Melanocyte of skin (primary cell): Measurements from ENCODE around the gene SHLD1. TPM values are rescaled to one million over a fixed set of nuclear protein-coding genes. Genes with fewer than 3 reads are reported as not detected.

Source experiments
- small RNA-seq, 2 donors: library from RNA; depleted of rRNA; stranded (forward); fragments of <200 nt; gene quantifications; one replicate each; pipeline ENCODE3, GENCODE V24; 2012
- total RNA-seq, 2 donors: library from RNA; depleted of rRNA; stranded (reverse); fragments of >200 nt; gene quantifications; 2 replicates each; pipeline ENCODE4 v1.2.3, GENCODE V29; 2012

SHLD1 gene
- 1 to 10 TPM; 2.1 to 3.0 TPM for total RNA-seq

GRCh38 chr20:5749952-5750779 lies at the start of gene SHLD1:
SHLD1 (plus strand) TSS chr20:5750401; CDS start chr20:5772866, 22,465 bp downstream.

Small RNA genes lying within 50 kb of the gene (small RNA-seq; reads per million reads assigned to genes)
- 3.4 to 10.1 reads per million in 2 donors for gene RNU1-55P

Other genes with a start within 250 kb of the SHLD1 start
- 1 to 10 TPM; 4.5 to 6.7 TPM for gene GPCPD1, start 139.4 kb upstream of the SHLD1 start, total RNA-seq
- gene CHGB, start 161.1 kb downstream of the SHLD1 start, total RNA-seq: under 1 TPM in 1 of 2 donors, not detected in 1; 0.34 TPM
- 10 to 100 TPM in 1 of 2 donors, 1 to 10 TPM in 1; 4.5 to 12.3 TPM for gene TRMT6, start 200.1 kb downstream of the SHLD1 start, total RNA-seq
- 10 to 100 TPM in 1 of 2 donors, 1 to 10 TPM in 1; 8.9 to 21.0 TPM for gene MCM8, start 200.3 kb downstream of the SHLD1 start, total RNA-seq